Activated T-helper 2 cell treated with anti-CD3 and anti-CD28 coated beads, Interferon-gamma antibody, Interleukin-2, Interleukin-4, amounts not matched to agents 10 μg/mL and 5 μg/mL and 100 μg/mL, durations not matched to agents 14 hours and 24 hours and 36 hours (primary cell): ENCODE data around the gene CBFA2T2. TPM values are rescaled to one million over a fixed set of nuclear protein-coding genes. Genes with fewer than 3 reads are reported as not detected.

ENCODE experiments used
- DNase-seq: peaks from one replicate; pipeline ENCODE4 v3.0.0; 2021; ENCODE audit warnings: low spot score
- H3K27ac Mint-ChIP-seq: one replicate; pipeline ENCODE4 v1.8.0; 2021; ENCODE audit warnings: mixed read lengths
- H3K27me3 Mint-ChIP-seq: one replicate; pipeline ENCODE4 v1.8.0; 2021; ENCODE audit warnings: low read depth, mixed read lengths
- H3K36me3 Mint-ChIP-seq: one replicate; pipeline ENCODE4 v1.8.0; 2021; ENCODE audit warnings: low read depth, mixed read lengths
- H3K4me1 Mint-ChIP-seq: one replicate; pipeline ENCODE4 v1.8.0; 2021; ENCODE audit warnings: low read depth, mixed read lengths
- H3K4me3 Mint-ChIP-seq: one replicate; pipeline ENCODE4 v1.8.0; 2021; ENCODE audit warnings: low read depth, mild to moderate bottlenecking, moderate library complexity, mixed read lengths
- H3K9me3 Mint-ChIP-seq: one replicate; pipeline ENCODE4 v1.8.0; 2021; ENCODE audit warnings: mixed read lengths
- intact Hi-C: fragments of 100-400 bp; cut with micrococcal nuclease; formaldehyde crosslinking; loops from one replicate; pipeline ENCODE4 v1.15.1; 2023
- total RNA-seq: library from RNA; stranded (reverse); gene quantifications from 2 replicates; pipeline ENCODE4 v1.2.3, GENCODE V29; 2022

CBFA2T2 gene
- total RNA-seq, 1 donor from 2014 or later = 14.4 TPM

- intact Hi-C loops = no loop called here
- Mint-ChIP-seq H3K4me3 (peak overlapping the region; percentile 7), H3K9me3 (no peaks in the 10 kb centered on the region), H3K36me3 (peaks cover 64% of the 10 kb centered on the region), H3K4me1 (peaks cover 57% of the 10 kb centered on the region), H3K27ac (peak overlapping the region; percentile 65), H3K27me3 (no peaks in the 10 kb centered on the region)
- no peak for DNase-seq
Observed at GRCh38 chr20:33677991-33678702, 188.3 kb downstream of the CBFA2T2 start.

- intact Hi-C loops = loop anchor here (10.0 kb wide), 1 partner anchor 315 kb away; the partner anchor contains the start of gene RALY
- Mint-ChIP-seq H3K4me1 (peaks cover 60% of the 10 kb centered on the region), H3K27ac (peak overlapping the region; percentile 72), H3K36me3 (peaks cover 74% of the 10 kb centered on the region), H3K9me3 (no peaks in the 10 kb centered on the region), H3K4me3 (no peak overlapping the region), H3K27me3 (no peaks in the 10 kb centered on the region)
- DNase-seq = no peak
Observed at GRCh38 chr20:33679758-33680485, 190.0 kb downstream of the CBFA2T2 start.

- peaks cover 69% of the 10 kb centered on the region for H3K36me3 Mint-ChIP-seq
- intact Hi-C loops = loop anchor here (10.0 kb wide), 1 partner anchor 314 kb away; the partner anchor contains the start of gene RALY
- peak overlapping the region; percentile 49 for H3K27ac Mint-ChIP-seq
- DNase-seq = no peak
- no peaks in the 10 kb centered on the region for H3K27me3 Mint-ChIP-seq
- no peaks in the 10 kb centered on the region for H3K9me3 Mint-ChIP-seq
- peaks cover 61% of the 10 kb centered on the region for H3K4me1 Mint-ChIP-seq
- H3K4me3 Mint-ChIP-seq = peak overlapping the region; percentile 13
Observed at GRCh38 chr20:33680686-33681085, 190.8 kb downstream of the CBFA2T2 start.

- H3K4me1 Mint-ChIP-seq = peaks cover 61% of the 10 kb centered on the region
- DNase-seq = no peak
- intact Hi-C loops = loop anchor here (10.0 kb wide), 1 partner anchor 314 kb away; the partner anchor contains the start of gene RALY
- peak overlapping the region; percentile 71 for H3K27ac Mint-ChIP-seq
- H3K27me3 Mint-ChIP-seq = no peaks in the 10 kb centered on the region
- H3K36me3 Mint-ChIP-seq = peaks cover 64% of the 10 kb centered on the region
- no peaks in the 10 kb centered on the region for H3K9me3 Mint-ChIP-seq
- H3K4me3 Mint-ChIP-seq = no peak overlapping the region
Observed at GRCh38 chr20:33681288-33681687, 191.4 kb downstream of the CBFA2T2 start.

GRCh38 chr20:33681728-33682353 lies 191.9 kb downstream of the CBFA2T2 start:
- Mint-ChIP-seq H3K4me3 (peak overlapping the region; percentile 22), H3K27me3 (no peaks in the 10 kb centered on the region), H3K36me3 (peaks cover 59% of the 10 kb centered on the region), H3K4me1 (peaks cover 65% of the 10 kb centered on the region), H3K9me3 (no peaks in the 10 kb centered on the region), H3K27ac (peak overlapping the region; percentile 71)
- no peak for DNase-seq
- intact Hi-C loops = loop anchor here (10.0 kb wide), 1 partner anchor 313 kb away; the partner anchor contains the start of gene RALY

- Mint-ChIP-seq H3K36me3 (peaks cover 34% of the 10 kb centered on the region), H3K27ac (peak overlapping the region; percentile 91), H3K4me3 (peak overlapping the region; percentile 92), H3K4me1 (peaks cover 74% of the 10 kb centered on the region), H3K27me3 (no peaks in the 10 kb centered on the region), H3K9me3 (no peaks in the 10 kb centered on the region)
- intact Hi-C loops = loop anchor here (5.0 to 10.0 kb wide), 2 partner anchors 128 to 310 kb away; partner anchors contain the start of genes CHMP4B and RALY
- DNase-seq = no peak
Observed at GRCh38 chr20:33684533-33685327, 194.8 kb downstream of the CBFA2T2 start.

- Mint-ChIP-seq H3K9me3 (no peaks in the 10 kb centered on the region), H3K27me3 (no peaks in the 10 kb centered on the region), H3K4me1 (peaks cover 74% of the 10 kb centered on the region), H3K27ac (peak overlapping the region; percentile 91), H3K36me3 (peaks cover 32% of the 10 kb centered on the region), H3K4me3 (peak overlapping the region; percentile 92)
- DNase-seq = peak; percentile 67
- intact Hi-C loops = loop anchor here (1.0 to 10.0 kb wide), 3 partner anchors 19 to 309 kb away; partner anchors contain the start of genes ACTL10, CHMP4B and RALY
Observed at GRCh38 chr20:33685328-33686099, 195.6 kb downstream of the CBFA2T2 start.

- Mint-ChIP-seq H3K4me3 (peak within 1 kb of the TSS; percentile 92), H3K36me3 (peaks cover 25% of the 10 kb centered on the region), H3K27ac (peak within 1 kb of the TSS; percentile 91), H3K4me1 (peaks cover 66% of the 10 kb centered on the region), H3K27me3 (no peaks in the 10 kb centered on the region), H3K9me3 (no peaks in the 10 kb centered on the region)
- intact Hi-C loops = loop anchor here (1.0 to 10.0 kb wide), 3 partner anchors 20 to 308 kb away; partner anchors contain the start of genes ACTL10, CHMP4B and RALY
- peak; percentile 96 for DNase-seq
Observed at GRCh38 chr20:33686100-33686983, 196.4 kb downstream of the CBFA2T2 start, which contains the start of gene E2F1. Gene E2F1 (minus strand): TSS chr20:33686385. CDS start chr20:33686264, 121 bp downstream.

- peaks cover 61% of the 10 kb centered on the region for H3K4me1 Mint-ChIP-seq
Observed at GRCh38 chr20:33686984-33687366, 197.1 kb downstream of the CBFA2T2 start.

GRCh38 chr20:33687370-33687915 lies 197.5 kb downstream of the CBFA2T2 start:
- no peak for DNase-seq
- peaks cover 59% of the 10 kb centered on the region for H3K4me1 Mint-ChIP-seq
- H3K9me3 Mint-ChIP-seq = no peaks in the 10 kb centered on the region
- peaks cover 18% of the 10 kb centered on the region for H3K36me3 Mint-ChIP-seq
- no peaks in the 10 kb centered on the region for H3K27me3 Mint-ChIP-seq
- peak overlapping the region; percentile 33 for H3K4me3 Mint-ChIP-seq
- intact Hi-C loops = loop anchor here (5.0 to 10.0 kb wide), 2 partner anchors 125 to 307 kb away; partner anchors contain the start of genes CHMP4B and RALY
- H3K27ac Mint-ChIP-seq = peak overlapping the region; percentile 49

More at GRCh38 chr20:33686984-33687366, 197.1 kb downstream of the CBFA2T2 start:
- Mint-ChIP-seq H3K9me3 (no peaks in the 10 kb centered on the region), H3K4me3 (peak overlapping the region; percentile 63), H3K27me3 (no peaks in the 10 kb centered on the region), H3K36me3 (peaks cover 19% of the 10 kb centered on the region), H3K27ac (peak overlapping the region; percentile 74)
- intact Hi-C loops = loop anchor here (1.0 to 10.0 kb wide), 3 partner anchors 21 to 308 kb away; partner anchors contain the start of genes ACTL10, CHMP4B and RALY
- no peak for DNase-seq
